CD4-positive, alpha-beta T cell (primary cell): ENCODE data around the gene TMPRSS11A. TPM values are rescaled to one million over a fixed set of nuclear protein-coding genes. Genes with fewer than 3 reads are reported as not detected.

ENCODE experiments used
- ATAC-seq: fragments of 200-7000 bp; cut with Tn5 transposase; one replicate; pipeline ENCODE4 v1.10.0; 2022; ENCODE audit warnings: mild to moderate bottlenecking; ENCODE audit not compliant: poor library complexity
- CTCF ChIA-PET: fragments of 350-600 bp; sonication (Branson Sonifier 250); formaldehyde crosslinking; loops from one replicate; lab custom pipeline; 2021; ENCODE audit warnings: antibody characterized with exemption, inconsistent platforms; lab: Charles Lee
- POLR2A ChIA-PET: fragments of 350-600 bp; sonication (Branson Sonifier 250); formaldehyde crosslinking; loops from one replicate; lab custom pipeline; 2021; ENCODE audit warnings: antibody characterized with exemption, inconsistent platforms; lab: Charles Lee
- DNase-seq, 14 experiments: peaks; one replicate each; pipeline ENCODE4 v3.0.0-alpha.2; 2013 to 2020; ENCODE audit warnings: mixed read lengths in 2 of 14
- H3K27ac ChIP-seq, 2 donors: one replicate each; pipeline versions ENCODE4 v1.5.1 to v1.7.0; 2013; ENCODE audit warnings: low read length in 2 of 2, low read depth in 1 of 2, mild to moderate bottlenecking in 1 of 2
- H3K27me3 ChIP-seq, 2 experiments: 1 replicate in 1 of 2; 2 replicates in 1 of 2; pipeline versions ENCODE4 v1.6.1 to v1.7.0; 2013; ENCODE audit warnings: low read length in 2 of 2, control low read depth in 1 of 2, mild to moderate bottlenecking in 1 of 2, moderate library complexity in 1 of 2; ENCODE audit not compliant: insufficient read depth in 2 of 2, control insufficient read depth in 1 of 2
- H3K36me3 ChIP-seq: one replicate; pipeline ENCODE4 v1.6.1; 2013; ENCODE audit warnings: low read length, control low read depth; ENCODE audit not compliant: insufficient read depth
- H3K4me1 ChIP-seq: one replicate; pipeline ENCODE4 v1.6.1; 2013; ENCODE audit warnings: low read length, control low read depth; ENCODE audit not compliant: insufficient read depth
- H3K4me3 ChIP-seq: one replicate; pipeline ENCODE4 v1.5.1; 2013; ENCODE audit warnings: mild to moderate bottlenecking, low read length, moderate library complexity
- H3K9me3 ChIP-seq, 2 experiments: 1 replicate in 1 of 2; 2 replicates in 1 of 2; pipeline versions ENCODE4 v1.6.1 to v1.7.0; 2013; ENCODE audit warnings: low read length in 2 of 2, mild to moderate bottlenecking in 2 of 2, control low read depth in 1 of 2, moderate library complexity in 1 of 2; ENCODE audit not compliant: control insufficient read depth in 1 of 2, insufficient read depth in 1 of 2
- H3K27ac Mint-ChIP-seq: one replicate; pipeline ENCODE4 v1.8.0; 2020; ENCODE audit warnings: mixed read lengths
- H3K27me3 Mint-ChIP-seq: one replicate; pipeline ENCODE4 v1.8.0; 2021; ENCODE audit warnings: mixed read lengths
- H3K36me3 Mint-ChIP-seq: one replicate; pipeline ENCODE4 v1.8.0; 2021; ENCODE audit warnings: low read depth, mixed read lengths
- H3K4me1 Mint-ChIP-seq: one replicate; pipeline ENCODE4 v1.8.0; 2021; ENCODE audit warnings: low read depth, mixed read lengths
- H3K4me3 Mint-ChIP-seq: one replicate; pipeline ENCODE4 v1.8.0; 2020; ENCODE audit warnings: mild to moderate bottlenecking, mixed read lengths
- H3K9me3 Mint-ChIP-seq: one replicate; pipeline ENCODE4 v1.8.0; 2020; ENCODE audit warnings: mixed read lengths
- CTCF ChIP-seq: fragments of 200-600 bp; IDR thresholded peaks from one replicate; pipeline ENCODE4 v1.8.0; 2022; ENCODE audit warnings: antibody characterized with exemption, mild to moderate bottlenecking
- intact Hi-C, 2 experiments: fragments of 100-400 bp; cut with DNase I in 1 of 2; cut with micrococcal nuclease in 1 of 2; formaldehyde crosslinking; loops; one replicate each; pipeline versions ENCODE4 v1.15.1 to v1.9.0; 2023 to 2025; cut with DNase I, micrococcal nuclease
- total RNA-seq, 174 experiments: library from RNA in 2 of 174; stranded (reverse) in 2 of 174; gene quantifications; one replicate each; pipeline ENCODE4 v1.2.3 and lab custom pipeline; 2021 to 2026

TMPRSS11A gene
- total RNA-seq, 2 experiments from 2014 or later = not detected

- no peak for ATAC-seq
- Histone ChIP-seq H3K27me3 (no peaks in the 10 kb centered on the region), H3K9me3 (peaks cover 0 to 9% of the 10 kb centered on the region in 2 experiments), H3K4me3 (no peak overlapping the region), H3K27ac (no peak overlapping the region), H3K4me1 (no peaks in the 10 kb centered on the region), H3K36me3 (no peaks in the 10 kb centered on the region)
- Mint-ChIP-seq H3K27ac (no peak overlapping the region), H3K4me3 (no peak overlapping the region), H3K27me3 (no peaks in the 10 kb centered on the region), H3K36me3 (no peaks in the 10 kb centered on the region), H3K4me1 (no peaks in the 10 kb centered on the region), H3K9me3 (peaks cover 2% of the 10 kb centered on the region)
- no peak for DNase-seq
- POLR2A ChIA-PET = no interaction called here
- TF ChIP-seq CTCF = no peak
- CTCF ChIA-PET = no interaction called here
- intact Hi-C loops = no loop called here
Measured at GRCh38 chr4:67899096-67899495, 64.2 kb downstream of the TMPRSS11A start.

GRCh38 chr4:67897686-67898085, 65.6 kb downstream of the TMPRSS11A start:
- Histone ChIP-seq H3K27ac (no peak overlapping the region), H3K4me1 (no peaks in the 10 kb centered on the region), H3K27me3 (no peaks in the 10 kb centered on the region), H3K4me3 (no peak overlapping the region), H3K9me3 (peaks cover 0 to 9% of the 10 kb centered on the region in 2 experiments), H3K36me3 (no peaks in the 10 kb centered on the region)
- H3K9me3 Mint-ChIP-seq = peaks cover 2% of the 10 kb centered on the region
- no peaks in the 10 kb centered on the region for H3K36me3 Mint-ChIP-seq
- ATAC-seq = no peak
- no peak overlapping the region for H3K4me3 Mint-ChIP-seq
- intact Hi-C loops = no loop called here
- no peak for DNase-seq
- H3K4me1 Mint-ChIP-seq = no peaks in the 10 kb centered on the region
- ChIA-PET POLR2A (no interaction called here), CTCF (no interaction called here)
- no peak for TF ChIP-seq CTCF
- H3K27ac Mint-ChIP-seq = no peak overlapping the region
- H3K27me3 Mint-ChIP-seq = no peaks in the 10 kb centered on the region

GRCh38 chr4:67896421-67897065, 66.8 kb downstream of the TMPRSS11A start:
- no peaks in the 10 kb centered on the region for H3K4me1 Mint-ChIP-seq
- no peaks in the 10 kb centered on the region for H3K27me3 Mint-ChIP-seq
- peaks cover 0 to 9% of the 10 kb centered on the region in 2 experiments for H3K9me3 ChIP-seq
- no peak overlapping the region for H3K4me3 ChIP-seq
- POLR2A ChIA-PET = no interaction called here
- peaks cover 2% of the 10 kb centered on the region for H3K9me3 Mint-ChIP-seq
- CTCF ChIA-PET = no interaction called here
- no peaks in the 10 kb centered on the region for H3K36me3 ChIP-seq
- H3K4me3 Mint-ChIP-seq = no peak overlapping the region
- no peaks in the 10 kb centered on the region for H3K36me3 Mint-ChIP-seq
- no peak for TF ChIP-seq CTCF
- intact Hi-C loops = no loop called here
- H3K4me1 ChIP-seq = no peaks in the 10 kb centered on the region
- no peak for ATAC-seq
- no peak for DNase-seq
- H3K27me3 ChIP-seq = no peaks in the 10 kb centered on the region
- no peak overlapping the region for H3K27ac ChIP-seq
- no peak overlapping the region for H3K27ac Mint-ChIP-seq
